Peyer's patch (tissue), 4 donors: ENCODE results near the gene MFN2. TPM values are rescaled to one million over a fixed set of nuclear protein-coding genes. Genes with fewer than 3 reads are reported as not detected.

Experiments
- DNase-seq, 3 donors: peaks; one replicate each; pipeline ENCODE4 v3.0.0-alpha.2; 2017 to 2019
- H3K27ac ChIP-seq, 4 donors: fragments of 200-600 bp; sonication (generic); one replicate each; pipeline ENCODE4 v1.5.1; 2016 to 2019
- H3K27me3 ChIP-seq, 2 donors: fragments of 200-600 bp; sonication (generic); one replicate each; pipeline ENCODE4 v1.5.1; 2019
- H3K36me3 ChIP-seq, 3 donors: fragments of 200-600 bp; sonication (generic); one replicate each; pipeline ENCODE4 v1.5.1; 2016 to 2019
- H3K4me1 ChIP-seq, 4 donors: fragments of 200-600 bp; sonication (generic); one replicate each; pipeline ENCODE4 v1.5.1; 2016 to 2019
- H3K4me3 ChIP-seq, 4 donors: fragments of 200-600 bp; sonication (generic); 1 replicate in 3 of 4; 2 replicates in 1 of 4; pipeline ENCODE4 v1.5.1; 2016 to 2019; ENCODE audit warnings: mild to moderate bottlenecking in 1 of 4
- H3K9me3 ChIP-seq, 4 donors: fragments of 200-600 bp; sonication (generic); one replicate each; pipeline ENCODE4 v1.5.1; 2016 to 2019; ENCODE audit warnings: mild to moderate bottlenecking in 1 of 4
- POLR2A ChIP-seq, 2 donors: fragments of 450-650 bp; IDR thresholded peaks; one replicate each; pipeline ENCODE4 v1.5.1; 2017; ENCODE audit warnings: antibody characterized with exemption in 2 of 2, mild to moderate bottlenecking in 2 of 2, moderate library complexity in 2 of 2
- total RNA-seq, 4 donors: library from RNA; depleted of rRNA; stranded (reverse); fragments of >200 nt; gene quantifications; one replicate each; pipeline ENCODE4 v1.1.0, GENCODE V29; 2016
- TF ChIP-seq, protein P1 (sequence below), 6 experiments: fragments of 450-650 bp in 4 of 6; fragments of 200-600 bp in 2 of 6; sonication (generic) in 1 of 6; IDR thresholded peaks; one replicate each; pipeline ENCODE4 v1.5.1; 2017 to 2019; ENCODE audit warnings: antibody characterized with exemption in 6 of 6, mild to moderate bottlenecking in 3 of 6, moderate library complexity in 1 of 6

The MFN2 gene
- total RNA-seq, 4 donors from 2014 or later: 54.5 to 101 (median 94.9) TPM

DNA sequence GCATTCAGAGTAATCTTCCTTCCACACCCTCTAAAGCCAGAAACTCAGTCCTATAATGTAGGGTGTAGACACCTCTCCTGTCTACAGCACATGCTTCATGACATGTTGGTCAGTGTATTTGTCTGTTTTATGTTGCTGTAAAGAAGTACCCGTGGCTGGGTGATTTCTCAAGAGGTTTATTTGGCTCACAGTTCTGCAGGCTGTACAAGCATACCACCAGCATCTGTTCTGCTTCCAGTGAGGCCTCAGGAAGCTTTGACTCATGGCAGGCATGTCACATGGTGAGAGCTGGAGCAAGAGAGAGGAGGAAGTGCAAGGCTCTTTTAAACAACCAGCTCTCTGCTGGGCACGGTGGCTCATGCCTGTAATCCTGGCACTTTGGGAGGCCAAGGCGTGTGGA, 33.6 kb upstream of the MFN2 start:
- peaks cover 0 to 33% (median 0%) of the 10 kb centered on the region in 3 donors for H3K36me3 ChIP-seq
- no peaks in the 10 kb centered on the region for H3K27me3 ChIP-seq
- H3K27ac ChIP-seq: no peak overlapping the region
- no peak overlapping the region for H3K4me3 ChIP-seq
- no peaks in the 10 kb centered on the region for H3K4me1 ChIP-seq
- H3K9me3 ChIP-seq: no peaks in the 10 kb centered on the region
- TF ChIP-seq, protein P1, sequence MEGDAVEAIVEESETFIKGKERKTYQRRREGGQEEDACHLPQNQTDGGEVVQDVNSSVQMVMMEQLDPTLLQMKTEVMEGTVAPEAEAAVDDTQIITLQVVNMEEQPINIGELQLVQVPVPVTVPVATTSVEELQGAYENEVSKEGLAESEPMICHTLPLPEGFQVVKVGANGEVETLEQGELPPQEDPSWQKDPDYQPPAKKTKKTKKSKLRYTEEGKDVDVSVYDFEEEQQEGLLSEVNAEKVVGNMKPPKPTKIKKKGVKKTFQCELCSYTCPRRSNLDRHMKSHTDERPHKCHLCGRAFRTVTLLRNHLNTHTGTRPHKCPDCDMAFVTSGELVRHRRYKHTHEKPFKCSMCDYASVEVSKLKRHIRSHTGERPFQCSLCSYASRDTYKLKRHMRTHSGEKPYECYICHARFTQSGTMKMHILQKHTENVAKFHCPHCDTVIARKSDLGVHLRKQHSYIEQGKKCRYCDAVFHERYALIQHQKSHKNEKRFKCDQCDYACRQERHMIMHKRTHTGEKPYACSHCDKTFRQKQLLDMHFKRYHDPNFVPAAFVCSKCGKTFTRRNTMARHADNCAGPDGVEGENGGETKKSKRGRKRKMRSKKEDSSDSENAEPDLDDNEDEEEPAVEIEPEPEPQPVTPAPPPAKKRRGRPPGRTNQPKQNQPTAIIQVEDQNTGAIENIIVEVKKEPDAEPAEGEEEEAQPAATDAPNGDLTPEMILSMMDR (IDR thresholded peaks at IDR 0.05): no peak
- no peak for DNase-seq

DNA sequence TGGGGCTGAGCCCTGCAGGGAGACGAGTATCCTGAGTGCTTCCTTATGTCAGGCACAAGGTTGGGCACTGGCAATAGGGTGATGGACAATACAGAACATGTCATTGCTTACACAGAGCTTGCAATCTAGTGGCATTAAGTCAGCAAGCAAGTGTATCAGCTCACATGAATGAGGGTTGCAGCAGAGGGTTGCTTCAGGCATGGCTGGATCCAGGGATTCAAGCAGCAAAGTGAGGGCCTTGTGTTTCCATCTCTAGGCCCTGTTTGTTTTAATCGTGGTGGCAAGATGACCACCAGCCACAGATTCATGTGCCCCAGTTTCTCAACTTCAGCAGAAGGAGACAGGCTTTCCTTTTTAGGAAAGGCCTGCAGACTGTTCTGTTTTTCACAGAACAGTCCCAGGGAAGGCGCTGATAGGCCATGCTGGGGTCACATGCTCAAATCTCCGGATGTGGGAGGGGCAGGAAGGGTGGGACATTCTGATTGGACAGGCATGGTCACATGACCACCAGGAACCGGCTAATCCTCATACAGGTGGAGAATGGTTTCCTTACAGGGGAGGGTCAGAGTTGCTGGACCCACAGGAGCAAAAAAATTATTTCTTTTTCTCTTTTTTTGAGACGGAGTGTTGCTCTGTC, 31.3 kb upstream of the MFN2 start:
- Histone ChIP-seq H3K4me3 (no peak overlapping the region), H3K9me3 (no peaks in the 10 kb centered on the region), H3K27ac (no peak overlapping the region), H3K36me3 (peaks cover 0 to 45% (median 0%) of the 10 kb centered on the region in 3 donors), H3K4me1 (no peaks in the 10 kb centered on the region), H3K27me3 (no peaks in the 10 kb centered on the region)
- DNase-seq: no peak
- no peak for TF ChIP-seq POLR2A (IDR thresholded peaks at IDR 0.05)
- TF ChIP-seq, protein P1 (IDR thresholded peaks at IDR 0.05): no peak

DNA sequence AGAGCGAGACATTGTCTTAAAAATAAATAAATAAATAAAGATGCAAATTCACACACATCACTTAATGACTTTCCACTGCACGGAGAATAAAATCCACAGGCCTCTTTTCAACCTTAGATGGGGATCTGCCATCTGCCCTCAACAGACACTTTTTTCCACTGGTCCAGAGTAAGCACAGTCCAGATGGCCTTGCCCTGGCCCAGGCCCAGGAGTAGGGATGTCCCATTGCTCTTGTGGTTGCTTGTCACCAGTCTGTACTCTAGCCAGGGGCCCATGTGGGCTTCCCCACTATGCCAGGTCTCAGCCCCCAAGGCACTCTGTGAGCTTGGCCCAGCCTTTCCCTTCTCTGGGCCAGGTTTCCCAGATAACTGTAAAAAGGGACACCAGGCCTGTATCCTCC, 28.3 kb upstream of the MFN2 start:
- Histone ChIP-seq H3K4me1 (no peaks in the 10 kb centered on the region), H3K27me3 (no peaks in the 10 kb centered on the region), H3K27ac (no peak overlapping the region), H3K36me3 (peaks cover 0 to 65% (median 0%) of the 10 kb centered on the region in 3 donors), H3K4me3 (no peak overlapping the region), H3K9me3 (no peaks in the 10 kb centered on the region)
- TF ChIP-seq POLR2A (IDR thresholded peaks at IDR 0.05): no peak
- TF ChIP-seq, protein P1 (IDR thresholded peaks at IDR 0.05): no peak
- DNase-seq: no peak

DNA sequence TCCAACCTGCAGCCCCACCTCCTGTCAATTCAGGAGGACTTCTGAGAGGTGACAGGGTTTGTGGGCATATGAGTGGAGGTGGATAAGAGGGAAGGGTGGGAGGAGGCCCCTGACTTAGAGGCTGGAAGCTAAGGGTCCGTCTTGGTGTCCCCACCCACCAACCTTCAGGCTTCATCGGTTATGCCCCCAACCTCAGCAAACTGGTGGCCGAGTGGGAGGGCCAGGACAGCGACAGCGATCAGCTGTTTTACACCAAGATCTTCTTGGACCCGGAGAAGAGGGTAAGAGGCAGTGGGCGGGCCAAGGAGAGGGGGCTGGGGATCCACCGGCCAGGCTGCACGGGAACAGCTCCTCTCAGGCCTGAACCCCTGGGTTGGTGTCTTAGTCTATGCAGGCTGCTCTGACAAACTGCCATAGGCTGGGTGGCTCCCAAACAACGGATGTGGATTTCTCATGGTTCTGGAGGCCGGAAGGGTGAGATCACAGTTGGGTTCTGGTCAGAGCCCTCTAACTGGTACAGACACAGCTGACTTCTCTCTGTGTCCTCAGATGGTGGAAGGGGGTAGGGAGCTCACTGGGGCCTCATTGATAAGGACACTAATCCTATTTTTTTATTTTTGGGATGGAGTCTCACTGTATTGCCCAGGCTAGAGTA, 27.7 kb upstream of the MFN2 start:
- H3K9me3 ChIP-seq: no peaks in the 10 kb centered on the region
- H3K4me3 ChIP-seq: no peak overlapping the region
- H3K36me3 ChIP-seq: peaks cover 0 to 71% (median 0%) of the 10 kb centered on the region in 3 donors
- no peak overlapping the region for H3K27ac ChIP-seq
- H3K4me1 ChIP-seq: no peaks in the 10 kb centered on the region
- TF ChIP-seq POLR2A (IDR thresholded peaks at IDR 0.05): no peak
- TF ChIP-seq, protein P1 (IDR thresholded peaks at IDR 0.05): no peak
- H3K27me3 ChIP-seq: no peaks in the 10 kb centered on the region
- DNase-seq: no peak

DNA sequence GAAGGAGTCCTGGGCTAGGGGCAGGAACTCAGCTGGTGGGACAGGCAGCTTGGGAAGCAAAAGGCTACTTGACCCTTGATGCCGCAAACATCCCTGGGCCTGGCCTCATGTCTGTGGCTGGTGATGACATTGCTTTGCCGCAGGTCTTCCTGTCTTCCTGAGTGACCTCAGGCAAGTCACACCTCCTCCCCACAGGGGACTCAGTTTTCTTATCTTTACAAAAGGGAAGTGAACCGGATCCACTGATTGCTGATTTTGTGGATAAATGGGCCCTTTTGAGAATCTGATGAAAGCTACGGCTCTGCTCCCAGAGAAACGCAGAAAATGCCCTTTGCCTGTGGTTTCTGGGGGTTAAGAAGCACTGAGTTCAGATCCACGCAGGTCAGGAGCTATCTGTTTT, 25.0 kb upstream of the MFN2 start:
- TF ChIP-seq, protein P1 (IDR thresholded peaks at IDR 0.05): no peak
- no peak overlapping the region for H3K4me3 ChIP-seq
- H3K36me3 ChIP-seq: peaks cover 0 to 79% (median 0%) of the 10 kb centered on the region in 3 donors

More for the DNA sequence above, 25.0 kb upstream of the MFN2 start:
- H3K27ac ChIP-seq: no peak overlapping the region
- no peaks in the 10 kb centered on the region for H3K9me3 ChIP-seq
- H3K27me3 ChIP-seq: no peaks in the 10 kb centered on the region
- DNase-seq: no peak
- no peaks in the 10 kb centered on the region for H3K4me1 ChIP-seq
